K562 (cell line): ENCODE data around the gene TMEM217. TPM values are rescaled to one million over a fixed set of nuclear protein-coding genes. Genes with fewer than 3 reads are reported as not detected.

Experiments used
- ARID1B ChIP-seq: fragments of 450-650 bp; IDR thresholded peaks from 2 replicates; pipeline ENCODE4 v1.6.1; 2016; ENCODE audit warnings: antibody characterized with exemption, mild to moderate bottlenecking, inconsistent platforms
- C11orf30 ChIP-seq: fragments of 450-650 bp; IDR thresholded peaks from 2 replicates; pipeline ENCODE4 v1.6.1; 2016; ENCODE audit warnings: low read depth, mild to moderate bottlenecking
- EGR1 ChIP-seq: fragments of 450-650 bp; conservative IDR thresholded peaks from 2 replicates; pipeline ENCODE4 v1.6.1; 2017; ENCODE audit warnings: mild to moderate bottlenecking
- ILK ChIP-seq: fragments of 450-650 bp; IDR thresholded peaks from 2 replicates; pipeline ENCODE4 v1.6.1; 2016; ENCODE audit warnings: missing genetic modification characterization, low read depth, mild to moderate bottlenecking, missing compliant biosample characterization, moderate library complexity, borderline replicate concordance
- KAT7 ChIP-seq: sonication (generic); formaldehyde crosslinking; IDR thresholded peaks from 2 replicates; pipeline ENCODE4 v1.8.0; 2022; ENCODE audit warnings: missing genetic modification reagents, mild to moderate bottlenecking, borderline replicate concordance
- L3MBTL2 ChIP-seq: fragments of 450-650 bp; IDR thresholded peaks from 2 replicates; pipeline ENCODE4 v1.6.1; 2016; ENCODE audit warnings: mild to moderate bottlenecking, moderate library complexity
- MAZ ChIP-seq, 2 experiments: fragments of 450-650 bp in 1 of 2; sonication (generic) in 1 of 2; formaldehyde crosslinking; IDR thresholded peaks in 1 of 2; conservative IDR thresholded peaks in 1 of 2; 2 replicates each; pipeline versions ENCODE4 v1.4.0 to v1.5.0; 2020; ENCODE audit warnings: mild to moderate bottlenecking in 1 of 2, missing genetic modification reagents in 1 of 2
- MEF2D ChIP-seq: conservative IDR thresholded peaks from 2 replicates; pipeline ENCODE4 v1.6.1; 2016; ENCODE audit warnings: low read depth, missing genetic modification characterization, missing compliant biosample characterization
- MTA2 ChIP-seq: fragments of 450-650 bp; IDR thresholded peaks from 2 replicates; pipeline ENCODE4 v1.6.1; 2016; ENCODE audit warnings: low read depth
- NFXL1 ChIP-seq: fragments of 450-650 bp; formaldehyde crosslinking; IDR thresholded peaks from 2 replicates; pipeline ENCODE4 v1.4.0; 2021; ENCODE audit warnings: mild to moderate bottlenecking
- NR2C1 ChIP-seq, 2 experiments: fragments of 450-650 bp; IDR thresholded peaks; 2 replicates each; pipeline ENCODE4 v1.6.1; 2017; ENCODE audit warnings: mild to moderate bottlenecking in 2 of 2, antibody characterized with exemption in 1 of 2, inconsistent platforms in 1 of 2, missing compliant biosample characterization in 1 of 2, missing genetic modification characterization in 1 of 2
- PTTG1 ChIP-seq: fragments of 450-650 bp; IDR thresholded peaks from 2 replicates; pipeline ENCODE4 v1.6.1; 2016; ENCODE audit warnings: low read depth, mild to moderate bottlenecking, missing genetic modification characterization, missing compliant biosample characterization
- SIN3A ChIP-seq, 2 experiments: fragments of 150-350 bp in 1 of 2; IDR thresholded peaks; 2 replicates each; pipeline ENCODE4 v1.6.1; 2011 to 2016; ENCODE audit warnings: borderline replicate concordance in 2 of 2, low read depth in 2 of 2, low read length in 2 of 2, mild to moderate bottlenecking in 2 of 2, moderate library complexity in 2 of 2; ENCODE audit not compliant: control insufficient read depth in 1 of 2
- SLC30A9 ChIP-seq: fragments of 250-450 bp; sonication (Bioruptor Pico); IDR thresholded peaks from 2 replicates; pipeline ENCODE4 v1.8.0; 2022; ENCODE audit warnings: mild to moderate bottlenecking, moderate library complexity
- SMARCE1 ChIP-seq: fragments of 450-650 bp; IDR thresholded peaks from 2 replicates; pipeline ENCODE4 v1.7.1; 2016; ENCODE audit warnings: mild to moderate bottlenecking
- U2AF1 ChIP-seq: fragments of 200-400 bp; formaldehyde crosslinking; optimal IDR thresholded peaks from 2 replicates; pipeline ENCODE3; 2017; ENCODE audit warnings: mild to moderate bottlenecking, low read depth, low read length, moderate library complexity
- ZBTB17 ChIP-seq: fragments of 450-650 bp; formaldehyde crosslinking; IDR thresholded peaks from 2 replicates; pipeline ENCODE4 v1.4.0; 2020; ENCODE audit warnings: mild to moderate bottlenecking
- ZEB2 ChIP-seq: fragments of 450-650 bp; IDR thresholded peaks from 2 replicates; pipeline ENCODE4 v1.6.1; 2016
- ZNF175 ChIP-seq: fragments of 200-800 bp; sonication (Bioruptor generic); IDR thresholded peaks from 2 replicates; pipeline ENCODE4 v1.6.1; 2016; ENCODE audit warnings: low read depth, mild to moderate bottlenecking, missing genetic modification characterization, missing compliant biosample characterization
- ZNF311 ChIP-seq: fragments of 250-450 bp; sonication (Bioruptor Pico); IDR thresholded peaks from 2 replicates; pipeline ENCODE4 v1.4.0; 2020; ENCODE audit warnings: mild to moderate bottlenecking, moderate library complexity
- ZNF316 ChIP-seq: fragments of 450-650 bp; IDR thresholded peaks from 2 replicates; pipeline ENCODE4 v1.6.1; 2016
- ZNF583 ChIP-seq: fragments of 250-450 bp; sonication (Bioruptor Pico); IDR thresholded peaks from 2 replicates; pipeline ENCODE4 v1.4.0; 2020
- polyA plus RNA-seq, 8 experiments: library from polyadenylated mRNA; depleted of rRNA in 4 of 8; stranded (reverse) in 5 of 8; unstranded in 3 of 8; fragments of >200 nt; fragmentation: Nextera tagmentation in 2 of 8; fragmentation: Illumina TruSeq in 1 of 8; extraction: Ambion mirVana in 2 of 8; extraction: Trizol in 1 of 8; gene quantifications; 2 replicates each; pipeline versions ENCODE4 v1.2.1 to v1.2.3, GENCODE V29; 2011 to 2014; ENCODE audit warnings: inconsistent platforms in 1 of 8, missing spikeins in 1 of 8
- total RNA-seq, 7 experiments: library from RNA; depleted of rRNA in 6 of 7; stranded (reverse); fragments of >200 nt in 6 of 7; fragmentation: Illumina TruSeq in 2 of 7; extraction: Trizol in 2 of 7; gene quantifications; 2 replicates each; pipeline versions ENCODE4 v1.2.1 to v1.2.3, GENCODE V29; 2011 to 2021; ENCODE audit warnings: low replicate concordance in 1 of 7
- TF ChIP-seq, protein P1 (sequence below): IDR thresholded peaks from 3 replicates; pipeline ENCODE4 v1.6.1; 2011; ENCODE audit warnings: borderline replicate concordance, mild to moderate bottlenecking; ENCODE audit not compliant: insufficient read length, insufficient read depth
- TF ChIP-seq, protein P2 (sequence below): fragments of 450-650 bp; conservative IDR thresholded peaks from 2 replicates; pipeline ENCODE4 v1.6.1; 2016; ENCODE audit warnings: missing genetic modification characterization, low read depth, mild to moderate bottlenecking, missing compliant biosample characterization, moderate library complexity
- TF ChIP-seq, protein P3 (sequence below): IDR thresholded peaks from 2 replicates; pipeline ENCODE4 v1.6.1; 2014; ENCODE audit warnings: antibody characterized with exemption

TMEM217 gene
- total and polyA plus RNA-seq, 9 of the 15 experiments (the other 6 are each of a cell fraction or from before 2014, with no cell fraction given) = 1.3 to 8.0 (median 1.9) TPM

GRCh38 chr6:37205175-37205996 lies 52.6 kb downstream of the TMEM217 start (continued):
- TF ChIP-seq ARID1B (peak; percentile 25; the same call in 1 of the 2 replicates), SMARCE1 (peak; percentile 9; the same call in 1 of the 2 replicates), MEF2D (tag) (0 out of 2 replicates have a peak, but pooled peaks have one; percentile 40), MTA2 (no peak), ZNF316 (peak; percentile 91), ZNF583 (CRISPR knock-in tag) (peak; percentile 70; the same call in 1 of the 2 replicates), EGR1 (no peak), ZNF311 (CRISPR knock-in tag) (peak; percentile 24; the same call in 1 of the 2 replicates), C11orf30 (peak; percentile 92), ILK (peak; percentile 65; the same call in 1 of the 2 replicates), U2AF1 (no peak), ZBTB17 (0 out of 2 replicates have a peak, but pooled peaks have one; percentile 27), NFXL1 (CRISPR knock-in tag) (peak; percentile 37; the same call in 1 of the 2 replicates), NR2C1 (IDR thresholded peaks at IDR 0.05) (no peak), NR2C1 (tag; IDR thresholded peaks at IDR 0.05) (0 out of 2 replicates have a peak, but pooled peaks have one; percentile 42), L3MBTL2 (peak; percentile 48), SLC30A9 (CRISPR knock-in tag) (no peak), KAT7 (no peak), PTTG1 (tag) (peak; percentile 18; the same call in 1 of the 2 replicates), ZNF175 (peak; percentile 58), ZEB2 (0 out of 2 replicates have a peak, but pooled peaks have one; percentile 10), SIN3A (IDR thresholded peaks at IDR 0.05; ENCODE audit: borderline replicate concordance in 2 of 2, control insufficient read depth in 1 of 2, low read depth in 2 of 2, low read length in 2 of 2) (no peak), MAZ (CRISPR knock-in tag; conservative IDR thresholded peaks at IDR 0.05 in 1 of 2, IDR thresholded peaks at IDR 0.05 in 1 of 2) (peak in 1 of 2 experiments; percentile 12; a peak in 2 of 4 replicates)
- TF ChIP-seq, protein P1, sequence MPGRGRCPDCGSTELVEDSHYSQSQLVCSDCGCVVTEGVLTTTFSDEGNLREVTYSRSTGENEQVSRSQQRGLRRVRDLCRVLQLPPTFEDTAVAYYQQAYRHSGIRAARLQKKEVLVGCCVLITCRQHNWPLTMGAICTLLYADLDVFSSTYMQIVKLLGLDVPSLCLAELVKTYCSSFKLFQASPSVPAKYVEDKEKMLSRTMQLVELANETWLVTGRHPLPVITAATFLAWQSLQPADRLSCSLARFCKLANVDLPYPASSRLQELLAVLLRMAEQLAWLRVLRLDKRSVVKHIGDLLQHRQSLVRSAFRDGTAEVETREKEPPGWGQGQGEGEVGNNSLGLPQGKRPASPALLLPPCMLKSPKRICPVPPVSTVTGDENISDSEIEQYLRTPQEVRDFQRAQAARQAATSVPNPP = no peak
- TF ChIP-seq, protein P2, sequence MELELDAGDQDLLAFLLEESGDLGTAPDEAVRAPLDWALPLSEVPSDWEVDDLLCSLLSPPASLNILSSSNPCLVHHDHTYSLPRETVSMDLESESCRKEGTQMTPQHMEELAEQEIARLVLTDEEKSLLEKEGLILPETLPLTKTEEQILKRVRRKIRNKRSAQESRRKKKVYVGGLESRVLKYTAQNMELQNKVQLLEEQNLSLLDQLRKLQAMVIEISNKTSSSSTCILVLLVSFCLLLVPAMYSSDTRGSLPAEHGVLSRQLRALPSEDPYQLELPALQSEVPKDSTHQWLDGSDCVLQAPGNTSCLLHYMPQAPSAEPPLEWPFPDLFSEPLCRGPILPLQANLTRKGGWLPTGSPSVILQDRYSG (tag) = peak; percentile 64; the same call in 1 of the 2 replicates
- TF ChIP-seq, protein P3, sequence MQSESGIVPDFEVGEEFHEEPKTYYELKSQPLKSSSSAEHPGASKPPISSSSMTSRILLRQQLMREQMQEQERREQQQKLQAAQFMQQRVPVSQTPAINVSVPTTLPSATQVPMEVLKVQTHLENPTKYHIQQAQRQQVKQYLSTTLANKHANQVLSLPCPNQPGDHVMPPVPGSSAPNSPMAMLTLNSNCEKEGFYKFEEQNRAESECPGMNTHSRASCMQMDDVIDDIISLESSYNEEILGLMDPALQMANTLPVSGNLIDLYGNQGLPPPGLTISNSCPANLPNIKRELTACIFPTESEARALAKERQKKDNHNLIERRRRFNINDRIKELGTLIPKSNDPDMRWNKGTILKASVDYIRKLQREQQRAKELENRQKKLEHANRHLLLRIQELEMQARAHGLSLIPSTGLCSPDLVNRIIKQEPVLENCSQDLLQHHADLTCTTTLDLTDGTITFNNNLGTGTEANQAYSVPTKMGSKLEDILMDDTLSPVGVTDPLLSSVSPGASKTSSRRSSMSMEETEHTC = no peak
